Keratinocyte (primary cell): ENCODE data around the gene APOB.

ENCODE experiments used
- EZH2 ChIP-seq: IDR thresholded peaks from one replicate; pipeline ENCODE4 v1.6.1; 2012; ENCODE audit warnings: inconsistent platforms, mild to moderate bottlenecking, low read length, moderate library complexity
- TF ChIP-seq, protein P1 (sequence below), 3 experiments: IDR thresholded peaks in 1 of 3; conservative IDR thresholded peaks in 1 of 3; optimal IDR thresholded peaks in 1 of 3; 2 replicates in 2 of 3; 3 replicates in 1 of 3; pipeline versions ENCODE3 to v1.5.1; 2011; ENCODE audit warnings: low read length in 3 of 3, mild to moderate bottlenecking in 3 of 3, moderate library complexity in 2 of 3, control low read depth in 1 of 3, inconsistent platforms in 1 of 3; ENCODE audit not compliant: insufficient read depth in 2 of 3; ENCODE audit errors: extremely low read depth in 1 of 3

DNA sequence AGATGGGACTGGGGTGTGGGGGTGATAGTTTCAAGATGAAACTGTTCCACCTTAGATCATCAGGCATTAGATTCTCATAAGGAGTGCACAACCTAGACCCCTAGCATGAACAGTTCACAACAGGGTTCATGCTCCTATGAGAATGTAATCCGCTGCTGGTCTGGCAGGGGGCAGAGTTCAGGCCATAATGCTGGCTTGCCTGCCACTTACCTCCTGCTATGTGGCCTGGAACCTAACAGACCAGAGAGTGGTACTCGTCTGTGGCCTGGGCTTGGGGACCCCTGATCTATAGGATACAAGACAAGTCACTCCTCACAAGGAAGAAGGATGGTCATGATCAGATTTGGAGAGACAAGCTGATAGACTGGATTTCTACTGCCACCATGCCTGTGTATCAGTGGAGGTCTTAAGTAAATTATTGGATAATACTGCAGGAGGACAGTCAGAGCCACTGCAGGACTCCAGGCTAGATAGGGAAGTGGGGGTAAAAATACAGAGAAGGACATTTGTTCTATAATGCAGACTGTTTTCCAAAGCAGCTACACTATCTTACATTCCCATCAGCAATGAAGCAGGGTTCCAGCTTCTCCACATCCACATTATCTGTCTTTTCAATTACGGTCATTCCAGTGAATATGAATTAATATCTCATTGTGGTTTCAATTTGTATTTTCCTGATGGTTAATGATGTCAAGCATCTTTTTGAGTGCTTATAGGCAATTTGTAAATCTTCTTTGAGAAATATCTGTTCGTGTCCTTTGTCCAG is 28.8 kb upstream of the APOB start:
- TF ChIP-seq, protein P1, sequence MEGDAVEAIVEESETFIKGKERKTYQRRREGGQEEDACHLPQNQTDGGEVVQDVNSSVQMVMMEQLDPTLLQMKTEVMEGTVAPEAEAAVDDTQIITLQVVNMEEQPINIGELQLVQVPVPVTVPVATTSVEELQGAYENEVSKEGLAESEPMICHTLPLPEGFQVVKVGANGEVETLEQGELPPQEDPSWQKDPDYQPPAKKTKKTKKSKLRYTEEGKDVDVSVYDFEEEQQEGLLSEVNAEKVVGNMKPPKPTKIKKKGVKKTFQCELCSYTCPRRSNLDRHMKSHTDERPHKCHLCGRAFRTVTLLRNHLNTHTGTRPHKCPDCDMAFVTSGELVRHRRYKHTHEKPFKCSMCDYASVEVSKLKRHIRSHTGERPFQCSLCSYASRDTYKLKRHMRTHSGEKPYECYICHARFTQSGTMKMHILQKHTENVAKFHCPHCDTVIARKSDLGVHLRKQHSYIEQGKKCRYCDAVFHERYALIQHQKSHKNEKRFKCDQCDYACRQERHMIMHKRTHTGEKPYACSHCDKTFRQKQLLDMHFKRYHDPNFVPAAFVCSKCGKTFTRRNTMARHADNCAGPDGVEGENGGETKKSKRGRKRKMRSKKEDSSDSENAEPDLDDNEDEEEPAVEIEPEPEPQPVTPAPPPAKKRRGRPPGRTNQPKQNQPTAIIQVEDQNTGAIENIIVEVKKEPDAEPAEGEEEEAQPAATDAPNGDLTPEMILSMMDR (optimal IDR thresholded peaks at IDR 0.05 in 1 of 3, IDR thresholded peaks at IDR 0.05 in 1 of 3, conservative IDR thresholded peaks at IDR 0.05 in 1 of 3; ENCODE audit: extremely low read depth in 1 of 3, insufficient read depth in 2 of 3, low read length in 3 of 3): no peak
- TF ChIP-seq EZH2: no peak
